Middle frontal gyrus (tissue), 1 donor: ENCODE data around the gene CAMK2D.

Source experiments
- DNase-seq: peaks from one replicate; pipeline ENCODE4 v3.0.0-alpha.2; 2015; ENCODE audit warnings: low spot score; ENCODE audit errors: extremely low spot score

CAMK2D gene

DNA sequence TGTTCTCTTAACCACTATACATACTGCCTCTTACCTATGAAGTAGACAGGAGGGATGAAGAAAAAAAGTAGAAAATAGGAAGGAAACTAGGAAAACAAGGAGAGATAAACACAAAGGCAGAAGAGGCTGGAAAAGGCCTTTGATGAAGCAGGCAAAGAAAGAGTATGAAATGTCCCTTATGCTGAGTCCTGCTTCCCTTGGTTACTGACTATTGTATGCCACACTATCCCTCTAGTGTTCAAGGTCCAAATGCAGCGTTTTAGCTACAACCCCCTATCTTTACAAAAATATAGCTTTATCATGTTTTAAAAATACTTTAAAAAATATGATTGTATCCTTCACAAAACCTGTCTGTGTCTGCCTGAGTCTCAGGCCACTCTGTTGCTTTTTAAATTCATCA, 233.1 kb downstream of the CAMK2D start:
- DNase-seq = no peak

- no peak for DNase-seq
Observed at GRCh38 chr4:113525521-113525920, 236.0 kb downstream of the CAMK2D start.

- DNase-seq = no peak
Observed at GRCh38 chr4:113524505-113525186, 236.9 kb downstream of the CAMK2D start.

GRCh38 chr4:113524096-113524495, 237.4 kb downstream of the CAMK2D start:
- DNase-seq = no peak

DNA sequence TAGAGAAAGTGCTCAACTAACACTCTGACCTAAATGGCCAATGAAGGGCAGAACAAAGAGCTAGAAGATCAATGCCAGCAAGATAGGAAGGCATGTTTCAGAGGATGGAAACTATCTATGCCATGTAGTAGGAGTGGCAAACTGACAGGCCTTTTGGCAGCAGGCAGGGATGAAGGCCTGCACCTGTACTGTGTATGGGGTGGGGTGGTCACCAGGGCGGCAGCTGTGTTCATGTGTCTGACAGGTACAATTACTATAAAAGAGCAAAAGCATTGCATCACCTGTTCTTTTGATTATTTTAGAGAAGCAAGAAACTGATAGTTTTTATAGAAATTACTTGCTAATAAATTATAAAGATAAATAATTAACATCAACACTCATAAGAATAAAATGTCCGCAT, 239.1 kb downstream of the CAMK2D start:
- no peak for DNase-seq

DNA sequence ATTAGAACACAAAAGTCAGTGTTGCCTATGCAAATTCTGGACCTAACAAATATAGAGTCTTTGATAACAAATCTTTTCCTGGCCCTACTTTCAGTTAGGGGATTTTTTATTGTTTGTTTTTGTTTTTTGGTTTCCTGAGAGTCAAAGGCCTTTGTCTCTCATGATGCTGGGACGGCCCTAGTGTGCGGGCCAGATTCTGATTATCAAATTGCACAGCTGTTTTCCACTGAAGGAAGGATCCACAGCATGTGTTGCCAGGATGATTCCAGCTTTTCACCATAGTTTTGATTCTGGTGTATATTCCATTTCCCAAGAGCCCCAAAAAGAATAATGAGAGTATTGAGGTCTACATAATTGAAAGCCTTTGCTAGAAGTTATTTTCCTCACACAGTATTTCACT, 248.2 kb downstream of the CAMK2D start:
- no peak for DNase-seq

DNA sequence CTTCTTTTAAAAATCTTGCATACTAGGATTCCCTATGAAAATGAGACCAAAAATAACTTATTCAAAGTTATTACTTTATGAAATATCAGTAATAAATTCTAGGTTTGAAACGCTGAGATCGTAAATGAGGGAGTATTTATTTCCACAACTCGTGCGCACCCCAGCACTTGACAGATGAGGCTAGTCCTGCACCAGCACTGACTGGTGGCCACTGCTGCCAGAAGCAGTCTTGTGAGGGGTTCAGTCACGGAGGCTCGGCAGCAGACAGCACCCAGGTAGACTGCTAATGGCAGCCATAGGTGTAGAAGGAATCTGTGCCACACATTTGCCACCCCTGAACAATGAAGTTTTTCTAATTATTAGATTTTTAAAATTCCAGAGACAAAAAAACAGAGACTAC, 248.7 kb downstream of the CAMK2D start:
- DNase-seq = no peak

GRCh38 chr4:113511944-113512343, 249.6 kb downstream of the CAMK2D start:
- DNase-seq = no peak

- DNase-seq = no peak
Observed at GRCh38 chr4:113509851-113510250, 251.7 kb downstream of the CAMK2D start.

GRCh38 chr4:113505044-113505443, 256.5 kb downstream of the CAMK2D start:
- DNase-seq = no peak

DNA sequence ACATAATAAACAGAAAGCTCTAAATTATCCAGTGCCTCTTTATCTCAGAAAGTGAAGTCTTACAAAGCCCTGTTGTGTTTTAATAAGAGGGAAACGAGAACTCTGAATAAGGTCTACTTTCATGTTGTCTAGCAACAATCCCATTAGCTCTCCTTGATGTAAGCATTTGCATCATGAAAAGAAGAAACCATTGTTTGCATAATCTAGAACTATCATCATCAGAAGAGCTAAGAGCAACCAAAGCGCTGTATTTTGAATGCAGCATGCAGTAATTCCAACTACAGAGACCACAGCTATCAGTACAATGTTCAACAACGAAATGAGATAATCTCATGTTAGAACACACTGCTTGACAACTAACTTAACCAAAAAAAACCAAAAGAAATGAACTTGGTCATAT, 257.1 kb downstream of the CAMK2D start:
- no peak for DNase-seq

GRCh38 chr4:113503691-113504090, 257.8 kb downstream of the CAMK2D start:
- DNase-seq = no peak

DNA sequence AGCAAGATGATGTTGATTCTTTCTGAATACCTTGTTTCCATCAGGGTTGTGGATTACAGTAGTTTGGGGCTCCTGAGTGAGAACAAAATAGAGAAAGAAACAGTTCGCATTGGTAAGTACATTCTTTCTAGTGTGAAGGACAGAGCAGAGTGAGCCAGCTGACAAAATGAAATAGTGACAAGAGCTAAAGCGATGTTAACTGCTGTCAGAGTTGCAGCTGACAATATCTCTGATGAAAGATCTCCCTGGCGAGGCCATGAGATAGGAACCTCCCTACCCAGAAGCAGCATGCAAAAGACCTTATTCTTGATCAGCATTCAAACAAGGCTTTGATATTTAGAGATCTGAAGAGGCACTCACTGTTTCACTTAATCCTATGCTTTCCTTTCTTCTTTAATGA, 258.6 kb downstream of the CAMK2D start:
- DNase-seq = no peak

GRCh38 chr4:113502476-113502875, 259.1 kb downstream of the CAMK2D start:
- no peak for DNase-seq

DNA sequence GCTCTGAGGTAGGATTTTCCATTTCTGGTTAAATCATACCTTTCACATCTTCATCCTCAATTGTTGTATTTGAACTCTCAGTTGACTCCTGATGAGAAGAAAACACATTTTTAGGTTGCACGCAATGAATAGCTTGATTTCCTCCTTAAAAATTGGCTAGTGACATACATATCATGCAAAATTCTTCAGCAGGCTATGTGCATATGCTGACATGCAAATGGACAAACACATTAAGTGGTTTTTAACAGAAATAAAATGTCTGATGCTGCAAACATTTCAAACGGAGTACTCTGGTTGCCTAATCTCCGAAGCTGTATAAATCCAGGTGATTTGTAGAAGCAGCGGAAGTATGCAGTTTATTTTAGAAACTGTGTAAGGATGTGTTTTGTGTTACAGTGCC, 261.1 kb downstream of the CAMK2D start:
- DNase-seq = no peak

DNA sequence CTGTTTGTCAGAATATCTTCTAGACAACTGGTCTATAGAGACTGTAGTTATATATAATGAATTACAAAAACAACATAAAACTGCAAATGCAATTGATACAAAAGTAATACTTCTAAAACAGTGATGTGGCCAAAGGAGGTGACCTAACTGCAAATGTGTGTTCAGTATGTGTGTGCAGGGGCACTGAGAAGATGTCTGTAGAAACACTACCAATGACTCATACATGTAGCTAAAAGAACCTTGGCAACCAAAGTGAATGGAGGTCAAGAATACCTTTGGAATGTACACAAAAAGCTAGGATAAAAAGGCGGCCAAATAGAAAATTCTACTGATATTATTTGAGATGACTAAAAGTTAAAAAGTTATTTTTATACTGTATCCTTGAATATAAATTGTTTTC, 261.8 kb downstream of the CAMK2D start:
- no peak for DNase-seq

DNA sequence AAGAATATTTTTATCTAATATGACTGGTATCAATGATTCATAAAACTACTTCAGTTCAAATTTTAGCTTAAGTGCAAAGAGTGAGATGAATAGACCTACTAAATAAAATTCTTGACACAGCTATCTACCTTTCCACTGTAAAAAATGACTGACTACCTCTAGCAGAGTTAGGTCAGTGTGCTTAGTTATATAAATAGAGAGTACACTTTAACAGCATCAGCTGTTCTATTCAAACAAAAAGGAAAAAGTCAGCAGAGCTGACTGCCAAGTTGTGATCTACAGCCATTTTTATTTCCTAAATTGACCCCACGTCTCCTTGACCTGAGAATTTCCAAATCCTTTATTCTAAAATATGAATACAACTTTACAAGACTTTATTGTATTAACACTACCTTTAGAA, 262.4 kb downstream of the CAMK2D start:
- DNase-seq = no peak

DNA sequence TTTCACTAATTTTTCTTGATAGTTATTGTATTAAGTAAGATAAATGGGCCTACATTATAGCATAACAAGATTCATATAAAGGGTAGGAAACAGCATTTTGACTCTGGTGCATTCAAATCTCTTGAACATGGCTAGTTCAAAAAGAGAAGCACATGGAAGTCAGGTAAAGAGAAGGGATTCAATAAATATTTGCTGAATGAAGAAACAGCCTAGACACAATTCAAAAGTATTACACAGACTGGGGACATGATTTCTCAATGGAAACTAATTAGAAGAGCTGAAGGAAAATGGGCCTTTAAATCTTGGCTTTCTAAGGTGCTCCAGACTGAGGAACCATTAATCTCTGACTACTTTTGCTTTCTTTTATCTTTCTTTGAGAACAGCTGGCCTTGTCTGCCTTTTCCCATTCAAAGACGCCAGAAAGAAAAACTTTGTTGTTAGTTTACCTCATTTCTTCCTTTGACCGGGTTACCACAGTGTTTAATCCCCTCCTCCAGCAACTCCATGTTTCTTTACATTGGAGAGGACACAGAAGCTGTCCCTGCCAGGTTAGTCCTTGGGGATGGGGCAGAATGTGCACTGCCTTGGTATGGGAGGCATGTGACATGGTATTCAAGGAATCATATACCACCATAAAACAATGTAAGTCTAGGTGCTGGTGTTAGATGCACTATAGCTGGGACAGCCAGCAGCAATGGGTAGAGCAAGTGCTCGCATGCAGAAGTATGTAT, 264.2 kb downstream of the CAMK2D start:
- DNase-seq = no peak

DNA sequence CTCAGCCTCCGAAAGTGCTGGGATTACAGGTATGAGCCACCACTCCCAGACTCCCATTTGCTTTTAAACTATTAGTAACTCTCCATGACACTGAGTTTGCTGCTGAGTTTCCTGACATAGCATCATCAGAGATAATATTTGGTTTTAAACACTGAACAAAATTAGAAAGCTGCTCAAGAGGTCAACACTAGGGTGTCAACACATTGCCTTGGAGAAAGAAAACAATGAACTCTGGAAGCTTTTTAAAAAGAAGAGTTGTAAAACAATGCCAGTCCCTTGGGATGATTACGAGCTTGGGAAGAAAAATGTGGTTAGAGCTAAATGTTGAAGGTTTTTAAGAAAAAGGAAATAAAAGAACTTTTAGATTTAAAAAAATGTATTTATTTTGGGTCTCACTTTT, 264.8 kb downstream of the CAMK2D start:
- no peak for DNase-seq

- no peak for DNase-seq
Observed at GRCh38 chr4:113495790-113496189, 265.7 kb downstream of the CAMK2D start.

DNA sequence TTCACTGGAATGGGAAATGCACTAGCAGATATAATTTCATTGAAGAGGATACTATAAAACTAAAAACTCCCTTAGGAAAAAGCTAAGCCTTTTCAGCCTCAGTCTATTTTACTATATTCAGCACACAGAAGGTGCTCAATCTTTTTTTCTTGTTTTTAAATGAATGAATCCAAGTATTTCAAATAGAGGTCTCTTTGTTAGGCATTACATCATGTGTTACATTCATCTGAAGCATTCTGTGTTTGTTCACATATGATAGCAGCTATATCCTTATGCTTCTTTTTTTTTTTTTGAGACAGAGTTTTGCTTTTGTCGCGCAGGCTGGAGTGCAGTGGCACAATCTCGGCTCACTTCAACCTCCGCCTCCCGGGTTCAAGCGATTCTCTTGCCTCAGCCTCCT, 278.4 kb downstream of the CAMK2D start:
- no peak for DNase-seq

GRCh38 chr4:113482325-113482724, 279.2 kb downstream of the CAMK2D start:
- no peak for DNase-seq

- DNase-seq = no peak
Observed at GRCh38 chr4:113481820-113482219, 279.7 kb downstream of the CAMK2D start.
